ENCODE results near the gene FAM163A.

DNA sequence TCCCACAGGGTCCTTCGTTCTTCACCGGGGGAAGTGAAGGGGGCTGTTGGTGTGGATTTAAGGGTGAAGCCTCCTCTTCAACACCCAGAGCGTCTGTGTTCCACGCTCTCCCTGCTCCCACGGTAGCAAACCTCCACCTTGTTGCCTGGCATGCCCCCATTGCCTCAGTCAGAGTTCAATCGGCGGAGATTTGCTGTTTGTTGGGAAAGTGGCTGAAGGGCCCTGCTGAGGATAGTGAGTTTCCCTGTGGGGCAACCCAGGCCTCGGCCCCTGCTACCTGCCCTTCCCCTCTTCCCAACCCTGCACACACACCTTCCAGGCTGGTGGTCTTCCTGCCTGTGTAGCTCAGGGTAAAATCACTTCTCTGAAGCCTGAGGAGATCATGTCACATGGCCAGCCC is 74.0 kb downstream of the FAM163A start:
- TF ChIP-seq, protein P1, sequence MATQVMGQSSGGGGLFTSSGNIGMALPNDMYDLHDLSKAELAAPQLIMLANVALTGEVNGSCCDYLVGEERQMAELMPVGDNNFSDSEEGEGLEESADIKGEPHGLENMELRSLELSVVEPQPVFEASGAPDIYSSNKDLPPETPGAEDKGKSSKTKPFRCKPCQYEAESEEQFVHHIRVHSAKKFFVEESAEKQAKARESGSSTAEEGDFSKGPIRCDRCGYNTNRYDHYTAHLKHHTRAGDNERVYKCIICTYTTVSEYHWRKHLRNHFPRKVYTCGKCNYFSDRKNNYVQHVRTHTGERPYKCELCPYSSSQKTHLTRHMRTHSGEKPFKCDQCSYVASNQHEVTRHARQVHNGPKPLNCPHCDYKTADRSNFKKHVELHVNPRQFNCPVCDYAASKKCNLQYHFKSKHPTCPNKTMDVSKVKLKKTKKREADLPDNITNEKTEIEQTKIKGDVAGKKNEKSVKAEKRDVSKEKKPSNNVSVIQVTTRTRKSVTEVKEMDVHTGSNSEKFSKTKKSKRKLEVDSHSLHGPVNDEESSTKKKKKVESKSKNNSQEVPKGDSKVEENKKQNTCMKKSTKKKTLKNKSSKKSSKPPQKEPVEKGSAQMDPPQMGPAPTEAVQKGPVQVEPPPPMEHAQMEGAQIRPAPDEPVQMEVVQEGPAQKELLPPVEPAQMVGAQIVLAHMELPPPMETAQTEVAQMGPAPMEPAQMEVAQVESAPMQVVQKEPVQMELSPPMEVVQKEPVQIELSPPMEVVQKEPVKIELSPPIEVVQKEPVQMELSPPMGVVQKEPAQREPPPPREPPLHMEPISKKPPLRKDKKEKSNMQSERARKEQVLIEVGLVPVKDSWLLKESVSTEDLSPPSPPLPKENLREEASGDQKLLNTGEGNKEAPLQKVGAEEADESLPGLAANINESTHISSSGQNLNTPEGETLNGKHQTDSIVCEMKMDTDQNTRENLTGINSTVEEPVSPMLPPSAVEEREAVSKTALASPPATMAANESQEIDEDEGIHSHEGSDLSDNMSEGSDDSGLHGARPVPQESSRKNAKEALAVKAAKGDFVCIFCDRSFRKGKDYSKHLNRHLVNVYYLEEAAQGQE (IDR thresholded peaks at IDR 0.05; ENCODE audit: insufficient read depth in 1 of 2, low read depth in 2 of 2, low read length in 2 of 2) = no peak
- TF ChIP-seq POLR2AphosphoS5 (IDR thresholded peaks at IDR 0.05; ENCODE audit: low read depth, low read length) = no peak
- TF ChIP-seq SIN3A (IDR thresholded peaks at IDR 0.05; ENCODE audit: borderline replicate concordance, insufficient read depth, low read length) = no peak
